GDM1 (cell line): Measurements from ENCODE around the gene EVA1B.

ENCODE experiments used
- DNase-seq: peaks from one replicate; lab custom pipeline; 2025; lab: John Stamatoyannopoulos, UW

Gene EVA1B

DNA sequence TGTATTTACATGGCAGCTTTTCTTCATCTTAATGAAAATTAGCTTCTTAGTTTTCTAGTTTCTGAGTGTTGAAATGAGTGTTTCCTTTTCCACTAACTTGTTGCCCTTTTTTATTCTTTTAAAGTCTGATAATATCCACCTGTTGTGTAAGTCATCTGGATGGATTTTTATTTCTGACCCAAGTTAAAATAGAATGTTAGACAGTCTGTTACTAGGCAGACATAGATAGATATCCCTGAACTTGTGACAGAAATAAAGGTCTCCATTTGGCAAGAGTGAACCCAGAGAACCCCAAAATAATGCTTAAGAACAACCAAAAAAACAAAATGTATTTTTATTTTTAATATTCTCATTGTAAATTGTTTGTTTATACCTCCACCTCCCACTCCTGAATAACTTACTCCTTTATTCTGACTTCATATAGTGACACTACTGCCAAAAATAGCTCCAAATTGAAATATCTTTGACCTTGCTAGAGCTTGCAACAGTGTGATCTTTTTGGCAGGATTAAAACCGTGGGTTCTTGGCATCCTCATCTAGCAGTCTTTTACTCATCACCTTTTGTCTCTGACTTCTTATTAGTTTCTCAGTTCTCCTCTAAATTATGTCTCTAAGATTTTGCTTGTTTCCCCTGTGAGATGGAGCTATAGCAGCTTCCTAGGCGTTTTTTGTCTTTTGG lies 44.2 kb downstream of the EVA1B start:
- no peak for DNase-seq

DNA sequence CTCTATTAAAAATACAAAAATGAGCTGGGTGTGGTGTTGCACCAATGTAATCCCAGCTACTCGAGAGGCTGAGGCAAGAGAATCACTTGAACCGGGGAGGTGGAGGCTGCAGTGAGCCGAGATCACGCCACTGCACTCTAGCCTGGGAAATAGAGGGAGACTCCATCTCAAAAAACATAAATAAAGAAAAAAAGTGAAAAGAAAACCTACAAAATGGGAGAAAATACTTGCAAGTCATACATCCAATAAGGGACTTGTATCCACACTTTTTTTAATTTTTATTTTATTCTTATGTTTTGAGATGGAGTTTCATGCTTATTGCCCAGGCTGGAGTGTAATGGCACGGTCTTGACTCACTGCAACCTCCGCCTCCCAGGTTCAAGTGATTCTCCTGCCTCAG lies 46.8 kb downstream of the EVA1B start:
- no peak for DNase-seq

DNA sequence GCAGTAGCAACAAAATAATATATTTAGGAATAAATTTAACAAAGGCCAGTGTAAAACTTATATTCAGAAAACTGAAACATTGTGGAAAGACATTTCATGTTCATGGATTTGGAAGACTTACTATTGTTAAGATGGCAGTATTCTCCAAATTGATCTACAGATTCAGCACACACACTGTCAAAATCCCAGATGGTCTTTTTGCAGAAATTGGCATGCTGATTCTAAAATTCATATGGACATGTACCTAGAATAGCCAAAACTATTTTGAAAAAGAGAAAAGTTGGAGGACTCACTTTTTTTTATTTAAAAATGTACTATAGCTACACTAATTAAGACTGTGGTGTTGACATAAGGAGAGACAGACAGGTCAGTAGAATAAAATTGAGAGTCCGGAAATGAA lies 49.2 kb downstream of the EVA1B start:
- no peak for DNase-seq

DNA sequence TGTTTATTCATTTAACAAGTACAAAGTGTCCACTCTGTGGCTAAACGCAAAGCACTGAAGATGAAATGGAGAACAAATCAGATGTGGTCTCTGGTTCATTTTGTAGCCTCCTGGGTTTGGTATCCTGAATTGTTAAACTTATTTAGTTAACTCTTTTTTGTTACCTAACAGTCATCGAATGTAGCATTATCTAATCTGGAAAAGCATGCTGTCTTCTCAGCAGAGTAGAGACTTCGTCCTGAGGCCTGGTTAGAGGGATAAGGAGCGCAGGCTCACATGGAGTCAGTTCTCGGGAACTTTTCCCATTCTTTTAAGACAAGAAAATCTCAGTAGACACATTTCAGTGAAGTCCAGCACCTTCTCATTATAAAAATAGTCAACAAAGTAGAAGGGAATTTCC lies 50.4 kb downstream of the EVA1B start:
- no peak for DNase-seq
